Fibroblast of pulmonary artery (primary cell): ENCODE results near the gene KCNH3.

Experiments
- DNase-seq: peaks from one replicate; pipeline ENCODE4 v3.0.0-alpha.2; 2010; ENCODE audit warnings: low read depth
- H3K4me3 ChIP-seq: replicated peaks from 2 replicates; pipeline ENCODE4 v1.5.1; 2011; ENCODE audit warnings: low read depth, mild to moderate bottlenecking, control low read depth, low read length, moderate library complexity
- TF ChIP-seq, protein P1 (sequence below): IDR thresholded peaks from 2 replicates; pipeline ENCODE4 v1.5.1; 2011; ENCODE audit warnings: mild to moderate bottlenecking, control low read depth, low read length, inconsistent platforms; ENCODE audit errors: missing control alignments

KCNH3 gene

DNA sequence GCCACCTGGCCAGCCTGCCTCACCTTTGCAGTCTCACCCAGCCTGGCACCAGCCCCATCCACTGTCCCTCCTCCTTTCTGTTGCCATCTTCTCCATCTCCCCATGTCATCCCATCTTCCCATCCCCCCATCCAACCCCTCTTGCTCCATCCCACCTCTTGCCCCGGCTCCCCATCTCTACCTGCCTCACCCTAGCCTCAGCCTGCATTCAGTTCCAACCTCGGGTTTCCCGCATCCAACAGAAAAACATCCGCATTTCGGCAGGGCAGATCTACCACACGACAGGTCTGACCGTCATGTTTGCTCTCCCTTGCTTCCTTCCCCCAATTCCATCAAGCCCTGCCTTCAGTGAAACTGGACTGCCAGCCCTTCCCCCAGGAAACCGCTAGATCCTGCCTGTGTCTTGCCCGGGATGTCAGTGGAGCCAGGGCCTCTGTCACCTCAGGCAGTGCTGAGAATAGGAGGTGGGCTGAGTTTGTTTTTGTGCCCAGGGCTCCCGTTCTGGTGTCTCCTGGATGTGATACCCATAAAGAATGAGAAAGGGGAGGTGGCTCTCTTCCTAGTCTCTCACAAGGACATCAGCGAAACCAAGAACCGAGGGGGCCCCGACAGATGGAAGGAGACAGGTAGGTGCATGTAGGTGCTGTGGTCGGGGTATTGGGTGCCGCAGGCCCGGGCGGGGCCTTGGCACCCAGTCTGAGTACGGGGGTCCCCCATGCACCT lies 2.5 kb downstream of the KCNH3 start:
- DNase-seq: no peak
- TF ChIP-seq, protein P1, sequence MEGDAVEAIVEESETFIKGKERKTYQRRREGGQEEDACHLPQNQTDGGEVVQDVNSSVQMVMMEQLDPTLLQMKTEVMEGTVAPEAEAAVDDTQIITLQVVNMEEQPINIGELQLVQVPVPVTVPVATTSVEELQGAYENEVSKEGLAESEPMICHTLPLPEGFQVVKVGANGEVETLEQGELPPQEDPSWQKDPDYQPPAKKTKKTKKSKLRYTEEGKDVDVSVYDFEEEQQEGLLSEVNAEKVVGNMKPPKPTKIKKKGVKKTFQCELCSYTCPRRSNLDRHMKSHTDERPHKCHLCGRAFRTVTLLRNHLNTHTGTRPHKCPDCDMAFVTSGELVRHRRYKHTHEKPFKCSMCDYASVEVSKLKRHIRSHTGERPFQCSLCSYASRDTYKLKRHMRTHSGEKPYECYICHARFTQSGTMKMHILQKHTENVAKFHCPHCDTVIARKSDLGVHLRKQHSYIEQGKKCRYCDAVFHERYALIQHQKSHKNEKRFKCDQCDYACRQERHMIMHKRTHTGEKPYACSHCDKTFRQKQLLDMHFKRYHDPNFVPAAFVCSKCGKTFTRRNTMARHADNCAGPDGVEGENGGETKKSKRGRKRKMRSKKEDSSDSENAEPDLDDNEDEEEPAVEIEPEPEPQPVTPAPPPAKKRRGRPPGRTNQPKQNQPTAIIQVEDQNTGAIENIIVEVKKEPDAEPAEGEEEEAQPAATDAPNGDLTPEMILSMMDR: no peak
- H3K4me3 ChIP-seq: no peak overlapping the region

DNA sequence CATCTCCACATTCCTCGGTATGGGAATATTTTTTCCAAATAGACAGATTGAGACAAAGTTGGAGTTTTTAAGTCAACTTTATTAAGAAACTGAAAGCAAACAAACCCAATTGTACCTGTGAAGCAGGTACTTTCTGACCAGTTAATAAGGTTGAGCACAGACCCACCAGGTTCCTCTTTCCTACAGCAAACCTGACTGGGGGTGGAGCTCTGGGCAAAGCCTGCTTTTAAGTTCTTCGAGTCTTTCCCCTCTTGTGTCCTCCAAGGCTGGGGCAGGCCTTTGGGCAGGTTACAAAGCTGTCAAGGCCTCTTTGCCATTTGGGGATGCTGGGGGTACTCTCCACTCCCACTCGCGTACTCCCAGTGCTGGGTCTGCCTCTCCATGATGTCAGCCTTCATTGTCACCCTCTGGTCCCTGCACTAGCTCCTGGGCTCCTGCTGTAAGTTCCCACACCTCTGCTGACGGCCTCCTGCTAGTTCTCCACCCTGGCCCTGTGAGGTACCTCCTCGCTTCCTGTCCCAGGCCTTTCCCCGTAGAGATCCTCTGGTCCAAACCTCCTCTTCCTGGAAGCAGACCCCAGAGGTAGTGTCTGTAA lies 3.2 kb downstream of the KCNH3 start:
- TF ChIP-seq, protein P1: no peak
- H3K4me3 ChIP-seq: no peak overlapping the region
- DNase-seq: no peak

DNA sequence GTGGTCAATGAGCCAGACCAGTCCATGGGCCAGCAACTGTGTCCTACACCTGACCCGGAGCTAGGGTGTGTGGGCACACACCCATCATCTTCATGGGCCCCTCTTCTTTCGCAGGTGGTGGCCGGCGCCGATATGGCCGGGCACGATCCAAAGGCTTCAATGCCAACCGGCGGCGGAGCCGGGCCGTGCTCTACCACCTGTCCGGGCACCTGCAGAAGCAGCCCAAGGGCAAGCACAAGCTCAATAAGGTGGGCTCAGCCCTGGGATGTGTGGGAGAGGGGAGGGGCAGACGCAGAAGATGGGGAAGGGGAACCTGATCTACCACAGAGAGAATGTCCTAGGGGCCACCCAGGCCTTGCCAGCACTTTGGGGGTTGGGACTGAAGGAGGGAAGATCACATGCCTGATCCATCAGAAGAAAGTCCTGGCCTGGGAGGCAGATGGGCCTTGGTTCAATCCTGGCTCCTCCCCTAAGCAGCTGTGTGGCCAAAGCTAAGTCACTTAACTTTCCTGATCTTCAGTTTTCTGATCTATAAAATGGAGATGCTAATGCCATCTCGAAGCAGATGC lies 3.8 kb downstream of the KCNH3 start:
- TF ChIP-seq, protein P1: no peak
- DNase-seq: no peak

DNA sequence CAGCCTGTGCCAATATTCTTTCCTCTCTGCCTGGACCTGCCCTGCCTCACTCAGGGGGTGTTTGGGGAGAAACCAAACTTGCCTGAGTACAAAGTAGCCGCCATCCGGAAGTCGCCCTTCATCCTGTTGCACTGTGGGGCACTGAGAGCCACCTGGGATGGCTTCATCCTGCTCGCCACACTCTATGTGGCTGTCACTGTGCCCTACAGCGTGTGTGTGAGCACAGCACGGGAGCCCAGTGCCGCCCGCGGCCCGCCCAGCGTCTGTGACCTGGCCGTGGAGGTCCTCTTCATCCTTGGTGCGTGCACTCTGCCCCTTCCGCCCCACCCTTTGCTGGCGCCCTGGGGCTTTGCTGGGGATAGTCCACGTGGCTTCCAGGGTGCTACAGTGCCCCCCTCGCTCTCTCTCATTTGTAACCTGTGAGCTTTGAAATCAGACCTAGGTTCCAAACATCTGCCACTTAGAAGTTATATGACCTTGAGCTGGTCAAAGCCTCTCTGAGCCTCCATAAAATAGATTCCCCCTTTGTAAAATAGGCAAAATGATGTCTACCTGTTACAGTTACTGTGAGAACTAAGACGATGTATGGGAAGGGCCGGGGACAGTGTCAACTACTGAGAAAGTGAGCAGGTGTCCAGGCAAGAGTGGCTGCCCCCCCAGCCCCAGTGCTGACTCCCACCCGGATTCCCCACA lies 4.5 kb downstream of the KCNH3 start:
- H3K4me3 ChIP-seq: no peak overlapping the region
- no peak for DNase-seq
- TF ChIP-seq, protein P1: no peak

More for the DNA sequence above, 3.8 kb downstream of the KCNH3 start:
- H3K4me3 ChIP-seq: no peak overlapping the region

DNA sequence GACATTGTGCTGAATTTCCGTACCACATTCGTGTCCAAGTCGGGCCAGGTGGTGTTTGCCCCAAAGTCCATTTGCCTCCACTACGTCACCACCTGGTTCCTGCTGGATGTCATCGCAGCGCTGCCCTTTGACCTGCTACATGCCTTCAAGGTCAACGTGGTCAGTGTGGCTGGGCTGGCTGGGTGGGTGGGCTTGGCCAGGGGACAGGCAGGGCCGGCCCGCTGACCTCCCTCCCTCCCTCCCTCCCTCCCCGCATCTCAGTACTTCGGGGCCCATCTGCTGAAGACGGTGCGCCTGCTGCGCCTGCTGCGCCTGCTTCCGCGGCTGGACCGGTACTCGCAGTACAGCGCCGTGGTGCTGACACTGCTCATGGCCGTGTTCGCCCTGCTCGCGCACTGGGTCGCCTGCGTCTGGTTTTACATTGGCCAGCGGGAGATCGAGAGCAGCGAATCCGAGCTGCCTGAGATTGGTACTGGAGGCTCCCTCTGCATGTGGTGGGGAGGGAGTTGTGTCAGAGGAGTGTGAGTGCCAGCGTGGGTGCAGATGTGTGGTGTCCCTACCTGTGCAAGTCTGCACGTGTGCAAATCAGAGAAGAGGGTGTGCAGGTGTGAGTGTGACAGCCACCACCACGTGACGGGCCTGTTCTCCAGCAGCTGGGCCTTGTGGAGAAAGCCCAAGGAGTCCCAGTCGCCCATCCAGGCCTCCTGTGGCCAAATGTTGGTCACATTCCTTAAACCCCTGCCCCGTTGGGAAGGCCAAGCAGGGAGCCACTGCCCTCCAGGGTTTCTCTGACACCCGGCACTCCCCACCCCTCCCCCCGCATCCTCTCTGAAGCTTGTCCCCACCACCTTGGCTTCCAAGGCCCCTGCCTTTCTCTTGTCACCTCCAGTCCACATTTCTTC lies 5.3 kb downstream of the KCNH3 start:
- no peak for DNase-seq
- no peak overlapping the region for H3K4me3 ChIP-seq
- TF ChIP-seq, protein P1: no peak

DNA sequence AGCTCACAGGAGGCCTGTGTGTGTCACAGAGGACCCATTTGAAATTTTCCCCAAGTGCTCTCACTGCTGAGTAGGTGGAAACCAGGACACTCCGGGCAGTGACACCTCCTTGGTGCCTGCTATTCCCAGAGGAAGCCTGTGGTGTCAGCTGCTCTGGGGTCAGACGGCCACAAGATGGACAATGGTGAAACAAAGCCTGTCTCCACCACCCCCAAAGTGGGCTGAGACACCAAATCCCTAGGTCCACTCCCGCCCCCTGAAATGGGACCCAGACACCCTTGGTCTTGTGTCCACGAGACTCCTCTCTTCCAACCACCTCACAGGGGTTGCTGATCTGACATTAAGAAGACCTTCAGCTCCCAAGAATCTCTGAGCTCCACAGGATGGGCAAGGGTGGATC lies 7.0 kb downstream of the KCNH3 start:
- no peak overlapping the region for H3K4me3 ChIP-seq
- TF ChIP-seq, protein P1: no peak
- DNase-seq: no peak
